HepG2 (cell line): ENCODE results near the gene IER2. TPM values are rescaled to one million over a fixed set of nuclear protein-coding genes. Genes with fewer than 3 reads are reported as not detected.

Experiments used
- ATAC-seq: fragments of 200-7000 bp; cut with Tn5 transposase; 3 replicates; pipeline ENCODE4 v1.9.1; 2020; ENCODE audit warnings: mild to moderate bottlenecking, moderate library complexity
- BruUV-seq: library from RNA; stranded (reverse); fragments of 400-500 nt; replicated peaks from 2 replicates; lab custom pipeline; 2021; lab: Mats Ljungman, UMichigan
- CTCF ChIA-PET: fragments of 300-600 bp; formaldehyde crosslinking; extraction: SDS; loops from one replicate; lab custom pipeline; 2021; ENCODE audit warnings: low total read pairs, inconsistent platforms, low intra/inter-chr PET ratio; lab: Yijun Ruan, JAX
- POLR2A ChIA-PET: fragments of 350-600 bp; sonication (Branson Sonifier 250); formaldehyde crosslinking; loops from one replicate; lab custom pipeline; 2020; ENCODE audit warnings: antibody characterized with exemption, inconsistent platforms; lab: Yijun Ruan, JAX
- DNase-seq: peaks from one replicate; pipeline ENCODE4 v3.0.0-alpha.2; 2015; ENCODE audit warnings: low spot score
- FAIRE-seq: peaks from 3 replicates; lab custom pipeline; 2011; peaks lifted over from hg19 to GRCh38; lab: Jason Lieb, UNC
- H2AFZ ChIP-seq: one replicate; pipeline ENCODE4 v1.6.1; 2011; ENCODE audit warnings: low read length, inconsistent platforms
- H3K27ac ChIP-seq: fragments of 300-600 bp; 3 replicates; pipeline ENCODE4 v1.8.0; 2011; ENCODE audit warnings: mixed run types, mild to moderate bottlenecking, mixed read lengths, low read length, inconsistent platforms; ENCODE audit not compliant: insufficient read depth; ENCODE audit errors: extremely low read length
- H3K27me3 ChIP-seq, 2 experiments: fragments of 200-600 bp in 1 of 2; 2 replicates in 1 of 2; 3 replicates in 1 of 2; pipeline versions ENCODE4 v1.6.0 to v1.8.0; 2011; ENCODE audit warnings: low read length in 2 of 2, mild to moderate bottlenecking in 2 of 2, moderate library complexity in 2 of 2, inconsistent platforms in 1 of 2; ENCODE audit not compliant: insufficient read depth in 2 of 2, control insufficient read depth in 1 of 2
- H3K36me3 ChIP-seq, 2 experiments: fragments of 200-600 bp in 1 of 2; replicated peaks in 1 of 2; 2 replicates in 1 of 2; 3 replicates in 1 of 2; pipeline versions ENCODE4 v1.5.1 to v1.8.0; 2011; ENCODE audit warnings: low read length in 2 of 2, inconsistent platforms in 1 of 2; ENCODE audit not compliant: insufficient read depth in 2 of 2, control insufficient read depth in 1 of 2
- H3K4me1 ChIP-seq: 2 replicates; pipeline ENCODE4 v1.5.1; 2012; ENCODE audit warnings: low read length, inconsistent platforms; ENCODE audit not compliant: insufficient read depth
- H3K4me2 ChIP-seq: 2 replicates; pipeline ENCODE4 v1.6.0; 2011; ENCODE audit warnings: low read depth, low read length, inconsistent platforms
- H3K4me3 ChIP-seq, 3 experiments: fragments of 200-600 bp in 1 of 3; sonication (generic), shearing (Covaris generic) in 1 of 3; replicated peaks in 1 of 3; 2 replicates each; pipeline ENCODE4 v1.5.1; 2011 to 2016; ENCODE audit warnings: low read length in 3 of 3, inconsistent platforms in 2 of 3, low read depth in 2 of 3, mild to moderate bottlenecking in 2 of 3, control low read depth in 1 of 3, mixed read lengths in 1 of 3; ENCODE audit not compliant: insufficient read depth in 1 of 3
- H3K79me2 ChIP-seq: one replicate; pipeline ENCODE4 v1.6.1; 2011; ENCODE audit warnings: low read length, inconsistent platforms; ENCODE audit not compliant: insufficient read depth
- H3K9ac ChIP-seq: 2 replicates; pipeline ENCODE4 v1.6.0; 2011; ENCODE audit warnings: mild to moderate bottlenecking, low read depth, low read length, inconsistent platforms; ENCODE audit not compliant: insufficient read depth
- H3K9me3 ChIP-seq: 2 replicates; pipeline ENCODE4 v1.5.1; 2012; ENCODE audit warnings: mild to moderate bottlenecking, low read length
- H4K20me1 ChIP-seq: 2 replicates; pipeline ENCODE4 v1.6.0; 2011; ENCODE audit warnings: inconsistent platforms, mild to moderate bottlenecking, low read length, moderate library complexity; ENCODE audit not compliant: insufficient read depth
- DMAP1 ChIP-seq: IDR thresholded peaks from 2 replicates; pipeline ENCODE4 v1.6.1; 2016
- MXD4 ChIP-seq: IDR thresholded peaks from 2 replicates; pipeline ENCODE4 v1.6.1; 2016; ENCODE audit warnings: mild to moderate bottlenecking, missing biosample characterization, missing genetic modification reagents
- NFE2 ChIP-seq: sonication (generic); formaldehyde crosslinking; IDR thresholded peaks from 2 replicates; pipeline ENCODE4 v1.4.0; 2020; ENCODE audit warnings: missing genetic modification reagents
- SNAI1 ChIP-seq: sonication (generic); formaldehyde crosslinking; IDR thresholded peaks from 2 replicates; pipeline ENCODE4 v1.5.0; 2020; ENCODE audit warnings: mild to moderate bottlenecking, missing genetic modification reagents, borderline replicate concordance
- TEAD3 ChIP-seq: optimal IDR thresholded peaks from 2 replicates; pipeline ENCODE3; 2016; ENCODE audit warnings: borderline replicate concordance
- ZBTB1 ChIP-seq: sonication (generic); formaldehyde crosslinking; IDR thresholded peaks from 2 replicates; pipeline ENCODE4 v1.4.0; 2020; ENCODE audit warnings: missing genetic modification reagents, borderline replicate concordance
- ZNF251 ChIP-seq: sonication (generic); formaldehyde crosslinking; IDR thresholded peaks from 2 replicates; pipeline ENCODE4 v1.9.0; 2021; ENCODE audit warnings: mild to moderate bottlenecking, missing genetic modification reagents
- ZNF841 ChIP-seq: sonication (generic); formaldehyde crosslinking; IDR thresholded peaks from 2 replicates; pipeline ENCODE4 v1.8.1; 2023; ENCODE audit warnings: missing genetic modification reagents, borderline replicate concordance
- ZNF891 ChIP-seq: sonication (generic); formaldehyde crosslinking; IDR thresholded peaks from 2 replicates; pipeline ENCODE4 v1.5.0; 2020; ENCODE audit warnings: mild to moderate bottlenecking, missing genetic modification reagents
- ZSCAN31 ChIP-seq: sonication (generic); formaldehyde crosslinking; IDR thresholded peaks from 2 replicates; pipeline ENCODE4 v1.5.0; 2020; ENCODE audit warnings: low read depth, mild to moderate bottlenecking, missing genetic modification reagents
- WGBS: methylation state at CpG from one replicate; pipeline ENCODE4 v1.1.6; 2017; ENCODE audit warnings: low lambda C conversion rate; 5-methylcytosine and 5-hydroxymethylcytosine counted together
- in situ Hi-C: cut with HindIII; loops from 2 replicates; pipeline ENCODE4 v1.10.0; 2017; ENCODE audit warnings: low pct_unique_long_range_greater_than_20kb; ENCODE audit not compliant: extremely low pct_ligation_motif_present
- intact Hi-C: fragments of 100-400 bp; cut with micrococcal nuclease; formaldehyde crosslinking; loops from one replicate; pipeline ENCODE4 v1.10.0; 2022; ENCODE audit not compliant: unreplicated experiment
- polyA plus RNA-seq, 8 experiments: library from polyadenylated mRNA; depleted of rRNA in 3 of 8; stranded (reverse) in 7 of 8; unstranded in 1 of 8; fragments of >200 nt; fragmentation: Illumina TruSeq in 4 of 8; extraction: Trizol in 4 of 8; gene quantifications; 2 replicates each; pipeline versions ENCODE4 v1.2.1 to v1.2.3, GENCODE V29; 2011 to 2016; ENCODE audit warnings: low read depth in 4 of 8, missing spikeins in 1 of 8, mixed read lengths in 1 of 8; ENCODE audit not compliant: insufficient read depth in 1 of 8
- total RNA-seq, 5 experiments: library from RNA; depleted of rRNA; stranded (reverse); fragments of >200 nt; fragmentation: Illumina TruSeq; extraction: Trizol; gene quantifications; 2 replicates each; pipeline ENCODE4 v1.2.3, GENCODE V29; 2016; ENCODE audit warnings: low read depth in 1 of 5
- TF ChIP-seq, protein P1 (sequence below): IDR thresholded peaks from 2 replicates; pipeline ENCODE4 v1.6.1; 2016; ENCODE audit warnings: missing genetic modification reagents, missing compliant biosample characterization
- TF ChIP-seq, protein P2 (sequence below): sonication (generic); formaldehyde crosslinking; IDR thresholded peaks from 2 replicates; pipeline ENCODE4 v1.4.0; 2020; ENCODE audit warnings: missing genetic modification reagents, borderline replicate concordance

The IER2 gene
- total and polyA plus RNA-seq, 2 of the 13 experiments (the other 11 are each of a cell fraction or from before 2014, with no cell fraction given) = 10.1 to 14.3 TPM

DNA sequence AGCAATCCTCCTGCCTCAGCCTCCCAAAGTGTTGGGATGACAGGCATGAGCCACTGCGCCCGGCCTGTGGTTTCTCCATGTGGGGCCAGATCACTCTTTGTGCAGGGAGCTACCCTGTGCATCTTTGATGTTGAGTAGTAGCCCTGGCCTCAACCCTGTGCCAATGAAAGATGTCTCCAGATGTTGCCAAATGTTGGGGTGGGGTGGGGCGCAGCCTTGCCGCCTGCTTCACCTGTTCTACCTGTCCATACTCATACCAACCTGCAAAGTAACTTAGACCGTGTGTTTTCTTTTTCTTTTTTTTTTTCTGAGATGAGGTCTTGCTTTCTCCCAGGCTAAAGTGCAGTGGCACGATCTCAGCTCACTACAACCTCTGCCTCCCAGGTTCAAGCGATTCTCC lies 20.9 kb downstream of the IER2 start:
- Histone ChIP-seq H3K9me3 (no peaks in the 10 kb centered on the region), H3K27me3 (no peaks in the 10 kb centered on the region), H3K36me3 (no peaks in the 10 kb centered on the region), H3K79me2 (no peaks in the 10 kb centered on the region), H3K4me2 (no peak overlapping the region), H4K20me1 (no peaks in the 10 kb centered on the region), H3K4me3 (no peak overlapping the region), H3K27ac (no peak overlapping the region), H2AFZ (no peak overlapping the region), H3K9ac (no peak overlapping the region), H3K4me1 (peaks cover 44% of the 10 kb centered on the region)
- ChIA-PET CTCF (no interaction called here), POLR2A (interaction anchor here (0.7 to 2.9 kb wide), 2 partner anchors 8 to 11 kb away, joined by 3 to 17 read pairs; no protein-coding TSS in a partner anchor)
- FAIRE-seq (no peak), DNase-seq (no peak), ATAC-seq (no peak)
- 95% methylated on average over 5 of the region's 7 CpGs for WGBS
- BruUV-seq = no TSS peak
- intact Hi-C loops = no loop called here
- in situ Hi-C loops = no loop called here
- TF ChIP-seq, protein P1, sequence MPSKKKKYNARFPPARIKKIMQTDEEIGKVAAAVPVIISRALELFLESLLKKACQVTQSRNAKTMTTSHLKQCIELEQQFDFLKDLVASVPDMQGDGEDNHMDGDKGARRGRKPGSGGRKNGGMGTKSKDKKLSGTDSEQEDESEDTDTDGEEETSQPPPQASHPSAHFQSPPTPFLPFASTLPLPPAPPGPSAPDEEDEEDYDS = no peak
- no peak for TF ChIP-seq TEAD3
- TF ChIP-seq ZBTB1 = no peak
- TF ChIP-seq MXD4 (CRISPR knock-in tag) = no peak
- TF ChIP-seq ZSCAN31 (CRISPR knock-in tag) = no peak
- TF ChIP-seq ZNF251 (CRISPR knock-in tag) = no peak
- TF ChIP-seq DMAP1 (CRISPR knock-in tag) = no peak
- TF ChIP-seq, protein P2, sequence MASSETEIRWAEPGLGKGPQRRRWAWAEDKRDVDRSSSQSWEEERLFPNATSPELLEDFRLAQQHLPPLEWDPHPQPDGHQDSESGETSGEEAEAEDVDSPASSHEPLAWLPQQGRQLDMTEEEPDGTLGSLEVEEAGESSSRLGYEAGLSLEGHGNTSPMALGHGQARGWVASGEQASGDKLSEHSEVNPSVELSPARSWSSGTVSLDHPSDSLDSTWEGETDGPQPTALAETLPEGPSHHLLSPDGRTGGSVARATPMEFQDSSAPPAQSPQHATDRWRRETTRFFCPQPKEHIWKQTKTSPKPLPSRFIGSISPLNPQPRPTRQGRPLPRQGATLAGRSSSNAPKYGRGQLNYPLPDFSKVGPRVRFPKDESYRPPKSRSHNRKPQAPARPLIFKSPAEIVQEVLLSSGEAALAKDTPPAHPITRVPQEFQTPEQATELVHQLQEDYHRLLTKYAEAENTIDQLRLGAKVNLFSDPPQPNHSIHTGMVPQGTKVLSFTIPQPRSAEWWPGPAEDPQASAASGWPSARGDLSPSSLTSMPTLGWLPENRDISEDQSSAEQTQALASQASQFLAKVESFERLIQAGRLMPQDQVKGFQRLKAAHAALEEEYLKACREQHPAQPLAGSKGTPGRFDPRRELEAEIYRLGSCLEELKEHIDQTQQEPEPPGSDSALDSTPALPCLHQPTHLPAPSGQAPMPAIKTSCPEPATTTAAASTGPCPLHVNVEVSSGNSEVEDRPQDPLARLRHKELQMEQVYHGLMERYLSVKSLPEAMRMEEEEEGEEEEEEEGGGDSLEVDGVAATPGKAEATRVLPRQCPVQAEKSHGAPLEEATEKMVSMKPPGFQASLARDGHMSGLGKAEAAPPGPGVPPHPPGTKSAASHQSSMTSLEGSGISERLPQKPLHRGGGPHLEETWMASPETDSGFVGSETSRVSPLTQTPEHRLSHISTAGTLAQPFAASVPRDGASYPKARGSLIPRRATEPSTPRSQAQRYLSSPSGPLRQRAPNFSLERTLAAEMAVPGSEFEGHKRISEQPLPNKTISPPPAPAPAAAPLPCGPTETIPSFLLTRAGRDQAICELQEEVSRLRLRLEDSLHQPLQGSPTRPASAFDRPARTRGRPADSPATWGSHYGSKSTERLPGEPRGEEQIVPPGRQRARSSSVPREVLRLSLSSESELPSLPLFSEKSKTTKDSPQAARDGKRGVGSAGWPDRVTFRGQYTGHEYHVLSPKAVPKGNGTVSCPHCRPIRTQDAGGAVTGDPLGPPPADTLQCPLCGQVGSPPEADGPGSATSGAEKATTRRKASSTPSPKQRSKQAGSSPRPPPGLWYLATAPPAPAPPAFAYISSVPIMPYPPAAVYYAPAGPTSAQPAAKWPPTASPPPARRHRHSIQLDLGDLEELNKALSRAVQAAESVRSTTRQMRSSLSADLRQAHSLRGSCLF (CRISPR knock-in tag) = no peak
- TF ChIP-seq ZNF891 (CRISPR knock-in tag) = no peak
- TF ChIP-seq SNAI1 (CRISPR knock-in tag) = no peak
- TF ChIP-seq NFE2 (CRISPR knock-in tag) = no peak
- TF ChIP-seq ZNF841 (CRISPR knock-in tag) = no peak
